Nephron (organoid): ENCODE measurements around the gene CENPVL3.
A peak's percentile ranks its signal among the peaks of the same experiment; 100 is the strongest.
"Not testable (repeated sequence)": the region's sequence is repeated elsewhere in the genome, so short reads cannot be mapped to it uniquely, and the experiment has no call there.

Experiments
- H3K27ac Mint-ChIP-seq, 3 experiments: 2 replicates each; pipeline ENCODE4 v1.8.0; 2020; ENCODE audit warnings: mixed read lengths in 3 of 3, mild to moderate bottlenecking in 2 of 3, moderate library complexity in 1 of 3
- H3K27me3 Mint-ChIP-seq: 2 replicates; pipeline ENCODE4 v1.8.0; 2021; ENCODE audit warnings: low read depth, mild to moderate bottlenecking, moderate library complexity, mixed read lengths
- H3K36me3 Mint-ChIP-seq: 2 replicates; pipeline ENCODE4 v1.8.0; 2020; ENCODE audit warnings: low read depth, mixed read lengths
- H3K4me1 Mint-ChIP-seq: 2 replicates; pipeline ENCODE4 v1.8.0; 2020; ENCODE audit warnings: mixed read lengths
- H3K4me3 Mint-ChIP-seq, 3 experiments: 2 replicates each; pipeline ENCODE4 v1.8.0; 2020; ENCODE audit warnings: mild to moderate bottlenecking in 3 of 3, mixed read lengths in 3 of 3, moderate library complexity in 2 of 3
- H3K9me3 Mint-ChIP-seq: 2 replicates; pipeline ENCODE4 v1.8.0; 2020; ENCODE audit warnings: mixed read lengths
- CTCF ChIP-seq, 3 experiments: fragments of 200-600 bp; sonication (generic); IDR thresholded peaks; one replicate each; pipeline ENCODE4 v1.5.0; 2021; ENCODE audit warnings: antibody characterized with exemption in 3 of 3; ENCODE audit not compliant: unreplicated experiment in 3 of 3

Gene CENPVL3

DNA sequence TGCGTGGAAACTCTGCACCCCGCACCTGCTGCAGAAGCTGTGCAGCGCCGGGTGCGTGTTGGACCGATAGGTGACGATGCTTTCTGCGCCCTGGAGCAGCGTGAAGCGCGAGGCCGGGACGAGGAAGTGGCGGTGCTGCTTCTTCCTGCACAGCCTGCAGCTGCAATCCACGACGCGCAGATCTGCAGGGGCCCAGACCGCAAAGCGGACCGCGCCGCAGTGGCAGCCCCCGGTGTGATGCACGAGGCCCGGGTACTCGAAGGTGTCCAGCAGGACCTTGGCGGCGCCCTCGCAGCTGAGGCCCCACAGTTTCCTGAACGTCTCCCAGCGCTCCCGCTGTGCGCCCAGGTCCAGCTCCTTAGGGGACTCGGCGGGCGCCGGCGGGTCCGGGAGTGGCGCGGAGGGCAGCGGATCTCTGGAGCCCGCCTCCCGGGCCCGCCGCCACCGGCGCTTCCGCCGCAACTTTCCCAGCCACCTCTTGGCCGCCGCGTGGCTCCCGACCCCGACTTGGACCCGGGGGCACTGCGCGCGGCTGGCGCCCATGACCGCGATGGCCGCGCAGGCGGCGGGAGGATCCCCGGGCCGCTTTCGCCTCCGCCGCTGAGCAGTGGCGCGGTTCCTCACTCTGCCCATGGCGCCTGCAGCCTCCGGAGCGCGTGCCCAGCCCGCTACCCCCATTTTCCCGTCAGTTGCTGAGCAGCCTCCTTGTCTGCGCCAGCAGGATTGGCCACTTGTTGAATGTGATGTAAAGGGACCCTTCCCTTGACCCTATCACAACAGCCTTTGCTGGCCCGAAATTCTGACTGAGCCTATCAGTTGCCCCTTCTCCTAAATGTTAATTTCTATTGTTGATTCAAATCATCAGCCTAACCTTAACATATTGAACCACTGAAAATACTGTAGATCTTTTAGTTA is at the start of gene CENPVL3:
CENPVL3 (minus strand) TSS at position 672 of the 915 bp plus-strand sequence; CDS start at position 633, 39 bp downstream.
- peak within 1 kb of the TSS; percentile 87 to 89 (median 88) for H3K4me3 Mint-ChIP-seq
- peak within 1 kb of the TSS in 2 of 3 experiments; percentile 58 to 74 for H3K27ac Mint-ChIP-seq
- H3K36me3 Mint-ChIP-seq, H3K4me1 Mint-ChIP-seq: not testable (repeated sequence)
- peaks cover 11% of the 10 kb centered on the region for H3K27me3 Mint-ChIP-seq
- H3K9me3 Mint-ChIP-seq: peaks cover 22% of the 10 kb centered on the region

GRCh38 chrX:51665981-51666380 is 47.3 kb upstream of the CENPVL3 start:
- Mint-ChIP-seq H3K4me1 (no peaks in the 10 kb centered on the region), H3K36me3 (no peaks in the 10 kb centered on the region), H3K4me3 (no peak overlapping the region), H3K27ac (no peak overlapping the region), H3K27me3 (peaks cover 9% of the 10 kb centered on the region), H3K9me3 (peaks cover 4% of the 10 kb centered on the region)
- TF ChIP-seq CTCF (IDR thresholded peaks at IDR 0.05; ENCODE audit: unreplicated experiment in 3 of 3): no peak

GRCh38 chrX:51643377-51643776 is 24.7 kb upstream of the CENPVL3 start:
- Mint-ChIP-seq H3K4me1 (no peaks in the 10 kb centered on the region), H3K9me3 (peaks cover 14% of the 10 kb centered on the region), H3K27ac (no peak overlapping the region), H3K27me3 (peaks cover 20% of the 10 kb centered on the region), H3K36me3 (no peaks in the 10 kb centered on the region), H3K4me3 (no peak overlapping the region)
- TF ChIP-seq CTCF (IDR thresholded peaks at IDR 0.05; ENCODE audit: unreplicated experiment in 3 of 3): no peak

DNA sequence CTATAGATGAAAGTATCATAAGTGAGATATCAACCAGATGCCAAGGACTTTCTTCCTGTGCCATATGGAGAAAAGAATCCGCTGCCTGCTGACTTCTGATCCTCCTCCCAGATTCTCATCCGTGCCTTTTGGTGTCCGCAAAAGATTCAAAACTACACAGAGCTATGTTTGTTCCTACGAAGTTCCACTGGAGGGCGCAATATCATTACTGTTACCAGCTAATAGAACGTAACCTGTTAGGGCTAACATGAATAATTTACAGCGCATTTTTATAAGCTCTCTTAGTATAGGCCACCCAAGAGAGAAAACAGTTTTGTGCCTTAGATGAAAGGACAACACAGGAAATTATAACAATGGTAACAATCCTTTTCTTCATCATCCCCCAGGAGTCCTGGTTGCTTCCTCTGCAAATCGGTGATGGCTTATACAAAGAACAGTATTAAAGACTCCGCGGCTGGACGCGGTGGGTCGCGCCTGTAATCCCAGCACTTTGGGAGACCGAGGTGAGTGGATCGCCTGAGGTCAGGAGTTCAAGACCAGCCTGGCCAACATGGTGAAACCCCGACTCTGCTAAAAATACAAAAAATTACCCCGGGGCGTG is 22.8 kb upstream of the CENPVL3 start:
- peak; percentile 26 to 59 (median 44) for TF ChIP-seq CTCF (IDR thresholded peaks at IDR 0.05; ENCODE audit: unreplicated experiment in 3 of 3)
- no peaks in the 10 kb centered on the region for H3K4me1 Mint-ChIP-seq
- H3K27me3 Mint-ChIP-seq: peaks cover 15% of the 10 kb centered on the region
- H3K9me3 Mint-ChIP-seq: peaks cover 6% of the 10 kb centered on the region
- H3K36me3 Mint-ChIP-seq: no peaks in the 10 kb centered on the region
- no peak overlapping the region for H3K4me3 Mint-ChIP-seq
- H3K27ac Mint-ChIP-seq: no peak overlapping the region

DNA sequence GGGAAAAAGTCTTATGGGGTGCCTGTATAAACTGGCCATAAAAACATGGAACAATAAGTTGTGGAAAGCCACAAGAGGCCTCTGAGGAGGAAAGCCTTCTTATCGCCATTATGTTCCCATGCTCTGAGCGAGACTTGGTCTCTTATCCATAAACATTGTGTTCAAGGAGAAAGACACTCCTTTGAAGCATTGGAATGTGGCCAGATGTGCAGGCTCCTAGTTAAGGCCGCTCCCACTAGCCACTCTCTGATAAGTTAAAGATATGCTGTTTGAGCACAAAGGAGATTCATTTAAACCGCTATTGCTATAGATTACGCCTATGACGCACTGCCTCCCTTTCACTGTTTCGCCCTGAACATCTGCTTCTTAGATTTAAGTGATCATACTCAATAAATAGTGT is 17.8 kb upstream of the CENPVL3 start:
- H3K4me1 Mint-ChIP-seq, H3K4me3 Mint-ChIP-seq, H3K36me3 Mint-ChIP-seq, H3K9me3 Mint-ChIP-seq, H3K27ac Mint-ChIP-seq, H3K27me3 Mint-ChIP-seq: not testable (repeated sequence)

DNA sequence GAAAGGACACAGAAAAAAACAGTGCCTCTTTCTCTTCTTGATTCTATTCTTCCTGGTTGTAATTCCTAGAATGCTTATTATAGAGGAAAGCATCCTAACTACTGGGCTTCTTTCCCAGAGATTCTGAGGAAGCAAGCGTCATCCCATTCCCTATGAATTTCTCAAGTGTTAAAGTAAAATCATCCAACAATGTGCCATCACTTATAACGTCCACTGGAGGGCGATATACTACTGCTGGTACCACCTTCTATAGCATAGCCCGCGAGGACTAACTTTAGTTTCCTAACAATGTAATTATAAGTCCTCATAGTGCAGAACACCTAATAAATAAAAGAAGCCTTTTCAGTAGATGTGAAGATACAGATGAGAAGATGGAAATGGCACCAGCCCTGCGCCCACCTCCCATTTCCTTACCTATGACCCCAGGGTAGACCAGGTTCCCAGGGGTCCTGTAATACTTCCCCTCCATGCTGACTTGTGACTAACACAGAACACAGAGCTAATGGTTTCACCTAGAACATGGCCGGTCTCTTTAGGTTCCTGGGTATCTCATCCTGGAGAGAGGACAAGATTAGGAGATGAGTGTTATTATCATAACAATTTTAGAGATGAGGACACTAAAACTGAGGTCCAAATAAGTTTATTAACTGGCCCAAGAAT is 4.2 kb downstream of the CENPVL3 start:
- peak; percentile 50 to 62 (median 52) for TF ChIP-seq CTCF (IDR thresholded peaks at IDR 0.05; ENCODE audit: unreplicated experiment in 3 of 3)
- H3K9me3 Mint-ChIP-seq: peaks cover 14% of the 10 kb centered on the region
- H3K4me3 Mint-ChIP-seq: no peak overlapping the region
- no peak overlapping the region for H3K27ac Mint-ChIP-seq
- H3K36me3 Mint-ChIP-seq: no peaks in the 10 kb centered on the region
- no peaks in the 10 kb centered on the region for H3K4me1 Mint-ChIP-seq
- peaks cover 11% of the 10 kb centered on the region for H3K27me3 Mint-ChIP-seq
